Aorta (tissue), 5 donors: ENCODE data around the gene CCDC196. TPM values are rescaled to one million over a fixed set of nuclear protein-coding genes. Genes with fewer than 3 reads are reported as not detected.
"Not testable (repeated sequence)": the region's sequence is repeated elsewhere in the genome, so short reads cannot be mapped to it uniquely, and the experiment has no call there.

Experiments
- ATAC-seq: fragments of 200-7000 bp; cut with Tn5 transposase; one replicate; pipeline ENCODE4 v1.9.1; 2022; ENCODE audit warnings: moderate library complexity; ENCODE audit not compliant: low FRiP score
- DNase-seq, 2 donors: peaks; one replicate each; pipeline ENCODE4 v3.0.0-alpha.2; 2020
- H3K27ac ChIP-seq, 2 donors: one replicate each; pipeline ENCODE4 v1.5.1; 2013; ENCODE audit warnings: low read length in 2 of 2, mild to moderate bottlenecking in 2 of 2, moderate library complexity in 2 of 2, control low read depth in 1 of 2, inconsistent platforms in 1 of 2, low read depth in 1 of 2
- H3K27me3 ChIP-seq, 2 donors: one replicate each; pipeline ENCODE4 v1.6.1; 2013; ENCODE audit warnings: control low read depth in 1 of 2, low read length in 1 of 2, mild to moderate bottlenecking in 1 of 2, moderate library complexity in 1 of 2; ENCODE audit not compliant: insufficient read depth in 2 of 2, control insufficient read depth in 1 of 2
- H3K36me3 ChIP-seq, 2 donors: one replicate each; pipeline ENCODE4 v1.6.1; 2013; ENCODE audit warnings: control low read depth in 1 of 2, low read length in 1 of 2, mild to moderate bottlenecking in 1 of 2; ENCODE audit not compliant: insufficient read depth in 2 of 2, control insufficient read depth in 1 of 2
- H3K4me1 ChIP-seq, 2 donors: one replicate each; pipeline ENCODE4 v1.6.1; 2013; ENCODE audit warnings: low read length in 2 of 2, control low read depth in 1 of 2, mild to moderate bottlenecking in 1 of 2, moderate library complexity in 1 of 2; ENCODE audit not compliant: insufficient read depth in 2 of 2, control insufficient read depth in 1 of 2
- H3K4me3 ChIP-seq, 2 donors: one replicate each; pipeline ENCODE4 v1.5.1; 2013; ENCODE audit warnings: low read length in 2 of 2, control low read depth in 1 of 2, mild to moderate bottlenecking in 1 of 2
- H3K9me3 ChIP-seq: one replicate; pipeline ENCODE4 v1.6.1; 2013; ENCODE audit warnings: mild to moderate bottlenecking, low read length; ENCODE audit not compliant: control insufficient read depth
- WGBS, 2 donors: extraction: QIAGEN DNeasy Blood & Tissue Kit; methylation state at CpG; one replicate each; pipeline ENCODE4 v1.1.7; 2013; 5-methylcytosine and 5-hydroxymethylcytosine counted together
- intact Hi-C, 2 donors: fragments of 100-400 bp; cut with DNase I; formaldehyde crosslinking; loops; one replicate each; pipeline versions ENCODE4 v1.14.2 to v1.15.0; 2022
- polyA plus RNA-seq, 2 donors: library from polyadenylated mRNA; stranded (reverse); fragments of 200-250 nt; gene quantifications; one replicate each; pipeline ENCODE4 v1.2.3, GENCODE V29; 2013
- total RNA-seq, 2 donors: library from RNA; stranded (reverse); fragmentation: NEBNext Ultra II Directional; extraction: Animal tissue kit (Norgen Biotek cat#: 25700); gene quantifications; one replicate each; pipeline ENCODE4 v1.2.1, GENCODE V29; 2021
- donor health status: healthy with polysubstance abuse.
- donor health status: Bipolar disorder and iron deficiency.
- donor health status: DM: no; HTN: no; CAD: no.
- donor health status: DM: no; HTN: no; CAD: no.
- donor health status: DM: yes; HTN: yes; CAD: no.

CCDC196 gene
- total and polyA plus RNA-seq, 4 donors, result not detected

DNA sequence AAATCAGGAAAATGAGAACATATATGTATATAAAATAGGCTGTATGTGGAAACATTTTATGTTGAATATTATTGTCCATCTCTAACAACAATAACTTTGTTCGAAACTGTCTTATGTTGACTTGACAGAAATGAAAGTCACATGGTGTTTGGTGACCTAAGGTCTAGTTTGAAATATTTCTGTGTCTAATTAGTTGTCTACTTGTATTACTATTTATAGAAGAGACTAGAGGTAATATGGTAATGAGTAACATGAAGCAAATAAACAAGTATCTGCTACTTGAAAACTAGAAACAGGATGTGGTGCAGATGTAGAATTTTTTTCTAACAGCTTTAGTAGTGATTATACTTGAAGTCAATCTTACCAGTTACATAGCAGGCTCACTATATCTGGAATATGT lies 25.7 kb downstream of the CCDC196 start:
- intact Hi-C loops, result loop anchor here in 1 of 2 donors (5.0 kb wide), 1 partner anchor 730 kb away; the partner anchor contains the start of gene PALS1
- DNase-seq (no peak), ATAC-seq (no peak)
- Histone ChIP-seq H3K9me3 (no peaks in the 10 kb centered on the region), H3K27ac (no peak overlapping the region), H3K36me3 (no peaks in the 10 kb centered on the region), H3K27me3 (no peaks in the 10 kb centered on the region), H3K4me1 (no peaks in the 10 kb centered on the region), H3K4me3 (no peak overlapping the region)
- WGBS, 2 donors, result 93 to 94% methylated on average over 1 of the region's 1 CpG

DNA sequence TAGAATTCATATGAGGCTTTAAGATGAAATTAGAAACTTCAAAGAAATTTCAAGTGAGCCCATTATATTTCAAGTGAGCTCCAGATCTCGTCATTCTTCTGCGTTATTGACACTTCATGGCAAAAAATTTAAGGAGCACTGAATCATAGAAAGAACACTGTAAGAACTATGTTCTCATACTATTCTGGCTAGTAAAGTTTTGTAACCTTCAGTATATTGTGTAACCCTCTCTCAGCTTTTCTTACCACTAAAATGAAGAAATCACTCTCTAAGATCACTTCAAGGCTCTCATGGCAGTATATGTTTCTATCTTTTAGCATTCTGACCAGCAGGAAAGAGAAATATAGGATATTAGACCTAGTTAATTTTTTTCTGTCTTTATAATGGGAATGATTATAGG lies 28.0 kb downstream of the CCDC196 start:
- ATAC-seq, result no peak
- intact Hi-C loops, result loop anchor here in 1 of 2 donors (5.0 kb wide), 1 partner anchor 728 kb away; the partner anchor contains the start of gene PALS1

DNA sequence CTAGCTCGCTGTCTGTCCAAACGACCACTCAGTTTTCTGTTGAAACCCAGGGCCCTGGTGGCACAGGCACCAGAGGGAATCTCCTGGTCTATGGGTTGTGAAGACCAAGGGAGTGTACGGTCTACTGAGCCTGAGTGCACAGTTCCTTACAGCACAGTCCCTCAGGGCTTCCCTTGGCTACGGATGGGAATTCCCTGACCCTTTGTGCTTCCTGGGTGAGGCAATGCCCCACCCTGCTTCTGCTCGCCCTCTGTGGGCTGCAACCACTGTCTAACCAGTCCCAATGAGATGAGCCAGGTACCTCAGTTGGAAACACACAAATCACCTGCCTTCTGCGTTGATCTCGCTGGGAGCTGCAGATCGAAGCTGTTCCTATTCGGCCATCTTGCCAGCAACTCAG lies 44.4 kb downstream of the CCDC196 start:
- H3K4me1 ChIP-seq, result no peaks in the 10 kb centered on the region
- no peaks in the 10 kb centered on the region for H3K36me3 ChIP-seq
- no peak overlapping the region for H3K4me3 ChIP-seq
- no peaks in the 10 kb centered on the region for H3K27me3 ChIP-seq
- ATAC-seq (no peak), DNase-seq (peak in 1 of 2 donors; percentile 13)
- intact Hi-C loops, result no loop called here
- 95% methylated on average over 9 of the region's 9 CpGs for WGBS, 2 donors
- no peak overlapping the region for H3K27ac ChIP-seq
- H3K9me3 ChIP-seq, result no peaks in the 10 kb centered on the region

More for the DNA sequence above, 28.0 kb downstream of the CCDC196 start:
- no peaks in the 10 kb centered on the region for H3K36me3 ChIP-seq
- no peaks in the 10 kb centered on the region for H3K4me1 ChIP-seq
- H3K4me3 ChIP-seq, result no peak overlapping the region
- H3K27me3 ChIP-seq, result no peaks in the 10 kb centered on the region
- DNase-seq, result no peak
- H3K9me3 ChIP-seq, result no peaks in the 10 kb centered on the region
- H3K27ac ChIP-seq, result no peak overlapping the region
- 95 to 97% methylated on average over 2 of the region's 2 CpGs for WGBS, 2 donors

DNA sequence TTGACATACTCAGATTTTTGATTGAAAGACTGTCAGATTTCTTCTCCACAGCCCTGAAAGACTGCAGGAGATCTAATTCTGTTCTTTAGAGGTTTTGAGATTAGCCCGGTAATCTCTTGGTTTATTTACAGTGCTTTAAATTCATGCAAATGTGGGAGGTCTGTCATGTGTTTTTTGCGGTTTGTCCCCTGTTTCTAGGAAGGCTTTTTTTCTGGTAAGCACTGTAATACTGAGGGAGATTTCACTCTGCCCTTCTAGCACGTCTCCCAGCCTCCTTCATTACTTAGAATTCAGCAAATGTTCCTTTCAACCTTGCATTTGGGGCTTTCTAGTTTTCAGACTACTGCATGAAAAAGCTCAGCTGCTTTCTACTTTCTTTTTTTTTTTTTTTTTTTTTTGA lies 52.9 kb downstream of the CCDC196 start:
- no peaks in the 10 kb centered on the region for H3K36me3 ChIP-seq
- ATAC-seq, result no peak
- no peaks in the 10 kb centered on the region for H3K4me1 ChIP-seq
- WGBS, 2 donors, result 79 to 87% methylated on average over 3 of the region's 3 CpGs
- no peak overlapping the region for H3K27ac ChIP-seq
- H3K27me3 ChIP-seq, result no peaks in the 10 kb centered on the region
- H3K4me3 ChIP-seq, result no peak overlapping the region
- no peaks in the 10 kb centered on the region for H3K9me3 ChIP-seq
- intact Hi-C loops, result no loop called here
- no peak for DNase-seq

DNA sequence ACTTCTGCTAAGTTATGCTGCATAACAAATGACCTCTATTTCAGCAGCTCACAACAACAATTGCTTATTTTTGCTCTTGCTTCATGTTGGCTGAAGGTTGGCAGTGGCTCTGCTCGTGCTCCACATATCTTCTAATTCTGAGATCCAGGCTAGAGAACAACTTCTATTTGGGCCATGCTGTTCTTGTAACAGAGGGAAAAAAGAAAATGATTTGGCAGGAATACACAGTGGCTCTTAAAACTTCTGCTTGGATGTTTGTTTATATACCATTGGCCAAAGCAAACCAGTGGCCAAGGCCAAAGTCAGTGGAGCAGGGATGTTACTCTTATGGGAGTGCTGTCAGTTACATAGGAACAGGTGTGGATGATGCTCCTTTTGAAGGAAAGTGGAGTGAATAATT lies 53.9 kb downstream of the CCDC196 start:
- no peaks in the 10 kb centered on the region for H3K27me3 ChIP-seq
- WGBS, 2 donors, result 4 to 6% methylated on average over 1 of the region's 1 CpG
- no peak overlapping the region for H3K4me3 ChIP-seq
- H3K4me1 ChIP-seq, result no peaks in the 10 kb centered on the region
- ATAC-seq (no peak), DNase-seq (no peak)
- no peak overlapping the region for H3K27ac ChIP-seq
- H3K36me3 ChIP-seq, result no peaks in the 10 kb centered on the region
- intact Hi-C loops, result no loop called here
- no peaks in the 10 kb centered on the region for H3K9me3 ChIP-seq

DNA sequence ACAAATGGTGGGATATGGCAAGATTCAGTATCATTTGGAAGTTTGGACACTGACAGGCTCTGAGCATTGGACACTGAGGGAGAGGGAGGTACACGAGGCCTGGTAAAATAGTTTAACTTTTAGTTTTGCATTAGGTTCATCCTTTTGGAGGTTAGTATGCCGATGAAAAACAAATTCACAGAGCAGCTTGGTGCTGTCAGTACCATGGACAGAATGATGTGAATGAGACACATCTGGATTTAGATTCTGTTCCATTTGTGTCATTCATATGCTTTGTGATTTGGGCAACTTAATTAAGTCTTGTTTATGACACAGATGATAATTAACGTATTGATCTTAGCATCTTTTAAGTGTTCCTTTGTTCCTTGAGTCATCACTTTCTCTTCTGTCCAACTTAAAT lies 55.5 kb downstream of the CCDC196 start:
- intact Hi-C loops, result no loop called here
- no peak overlapping the region for H3K27ac ChIP-seq
- H3K4me3 ChIP-seq, result no peak overlapping the region
- H3K4me1 ChIP-seq, result no peaks in the 10 kb centered on the region
- WGBS, 2 donors, result 93 to 94% methylated on average over 3 of the region's 3 CpGs
- H3K27me3 ChIP-seq, result no peaks in the 10 kb centered on the region
- H3K9me3 ChIP-seq, result no peaks in the 10 kb centered on the region
- ATAC-seq (no peak), DNase-seq (no peak)
- H3K36me3 ChIP-seq, result no peaks in the 10 kb centered on the region

DNA sequence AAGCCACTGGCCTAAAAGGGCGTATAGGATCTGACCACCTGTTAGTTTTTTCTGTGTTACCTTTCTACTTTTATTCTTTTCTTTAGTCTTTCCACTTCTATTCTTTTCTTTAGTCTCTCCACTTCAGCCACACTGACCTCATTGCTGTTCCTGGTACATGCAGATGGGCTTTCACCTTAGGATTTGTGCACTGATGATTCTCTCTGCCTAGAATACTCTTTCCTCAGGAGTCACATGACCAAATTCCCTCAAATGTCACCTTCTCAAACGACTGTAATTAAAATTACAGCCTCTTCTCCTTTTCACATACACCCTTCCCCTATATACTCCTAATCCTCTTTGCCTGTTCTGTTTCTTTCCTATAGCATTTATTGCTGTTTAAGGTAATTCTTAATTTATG lies 57.8 kb downstream of the CCDC196 start:
- no peaks in the 10 kb centered on the region for H3K36me3 ChIP-seq
- H3K9me3 ChIP-seq, result no peaks in the 10 kb centered on the region
- whole genome bisulfite sequencing, 2 donors, result 58 to 60% methylated on average over 2 of the region's 2 CpGs
- no peaks in the 10 kb centered on the region for H3K27me3 ChIP-seq
- no peak for ATAC-seq
- intact Hi-C loops, result no loop called here
- no peaks in the 10 kb centered on the region for H3K4me1 ChIP-seq
- H3K27ac ChIP-seq, result no peak overlapping the region
- no peak overlapping the region for H3K4me3 ChIP-seq
- no peak for DNase-seq

DNA sequence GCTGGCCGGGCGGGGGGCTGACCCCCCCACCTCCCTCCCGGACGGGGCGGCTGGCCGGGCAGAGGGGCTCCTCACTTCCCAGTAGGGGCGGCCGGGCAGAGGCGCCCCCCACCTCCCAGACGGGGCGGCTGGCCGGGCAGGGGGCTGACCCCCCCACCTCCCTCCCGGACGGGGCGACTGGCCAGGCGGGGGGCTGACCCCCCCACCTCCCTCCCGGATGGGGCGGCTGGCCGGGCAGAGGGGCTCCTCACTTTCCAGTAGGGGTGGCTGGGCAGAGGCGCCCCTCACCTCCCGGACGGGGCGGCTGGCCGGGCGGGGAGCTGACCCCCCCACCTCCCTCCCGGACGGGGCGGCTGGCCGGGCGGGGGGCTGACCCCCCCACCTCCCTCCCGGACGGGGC lies 59.0 kb downstream of the CCDC196 start:
- DNase-seq, intact Hi-C loops, H3K4me1 ChIP-seq, ATAC-seq, H3K27ac ChIP-seq, H3K4me3 ChIP-seq, H3K27me3 ChIP-seq, H3K9me3 ChIP-seq, H3K36me3 ChIP-seq: not testable (repeated sequence)
- WGBS, 2 donors, result 96 to 97% methylated on average over 6 to 24 of the region's 32 CpGs

DNA sequence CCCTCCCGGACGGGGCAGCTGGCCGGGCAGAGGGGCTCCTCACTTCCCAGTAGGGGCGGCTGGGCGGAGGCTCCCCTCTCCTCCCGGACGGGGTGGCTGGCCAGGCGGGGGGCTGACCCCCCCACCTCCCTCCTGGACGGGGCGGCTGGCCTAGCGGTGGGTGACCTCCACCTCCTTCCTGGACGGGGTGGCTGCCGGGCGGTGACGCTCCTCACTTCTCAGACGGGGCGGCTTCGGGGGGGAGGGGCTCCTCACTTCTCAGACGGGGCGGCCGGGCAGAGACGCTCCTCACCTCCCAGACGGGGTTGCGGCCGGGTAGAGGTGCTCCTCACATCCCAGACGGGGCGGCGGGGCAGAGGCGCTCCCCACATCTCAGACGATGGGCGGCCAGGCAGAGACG lies 59.6 kb downstream of the CCDC196 start:
- H3K4me1 ChIP-seq, DNase-seq, H3K36me3 ChIP-seq, H3K4me3 ChIP-seq, H3K27me3 ChIP-seq, intact Hi-C loops, H3K27ac ChIP-seq, H3K9me3 ChIP-seq, ATAC-seq: not testable (repeated sequence)
- WGBS, 2 donors, result 93 to 98% methylated on average over 10 to 32 of the region's 32 CpGs
